Lower lobe of right lung (tissue), 2 donors: Measurements from ENCODE around the gene TMEM120B. TPM values are rescaled to one million over a fixed set of nuclear protein-coding genes. Genes with fewer than 3 reads are reported as not detected.

ENCODE experiments used
- ATAC-seq, 2 donors: fragments of 200-7000 bp; cut with Tn5 transposase; one replicate each; pipeline ENCODE4 v1.9.1; 2020 to 2022; ENCODE audit warnings: mild to moderate bottlenecking in 2 of 2, moderate library complexity in 2 of 2
- DNase-seq: peaks from one replicate; pipeline ENCODE4 v3.0.0-alpha.2; 2020
- H3K27ac ChIP-seq: fragments of 200-600 bp; one replicate; pipeline ENCODE4 v1.8.0; 2022
- H3K27me3 ChIP-seq: fragments of 200-600 bp; one replicate; pipeline ENCODE4 v1.8.0; 2022; ENCODE audit warnings: low read depth
- H3K36me3 ChIP-seq: fragments of 200-600 bp; one replicate; pipeline ENCODE4 v1.8.0; 2022; ENCODE audit warnings: mild to moderate bottlenecking
- H3K4me1 ChIP-seq: fragments of 200-600 bp; one replicate; pipeline ENCODE4 v1.8.0; 2022
- H3K4me3 ChIP-seq: fragments of 200-600 bp; one replicate; pipeline ENCODE4 v1.8.0; 2022; ENCODE audit warnings: mild to moderate bottlenecking
- H3K9me3 ChIP-seq: fragments of 200-600 bp; one replicate; pipeline ENCODE4 v1.8.0; 2022
- CTCF ChIP-seq: fragments of 200-600 bp; IDR thresholded peaks from one replicate; pipeline ENCODE4 v1.8.0; 2022; ENCODE audit warnings: antibody characterized with exemption, mild to moderate bottlenecking
- intact Hi-C: fragments of 100-400 bp; cut with DNase I; formaldehyde crosslinking; loops from one replicate; pipeline ENCODE4 v1.11.0; 2022
- total RNA-seq: library from RNA; stranded (reverse); fragmentation: NEBNext Ultra II Directional; extraction: Animal tissue kit (Norgen Biotek cat#: 25700); gene quantifications from one replicate; pipeline ENCODE4 v1.2.1, GENCODE V29; 2021
- donor health status: DM: no; HTN: yes; CAD: no; lungs with severe emphysema.

The TMEM120B gene
- total RNA-seq, 1 donor from 2014 or later = 13.4 TPM

GRCh38 chr12:121802843-121803698 is 90.5 kb downstream of the TMEM120B start:
- Histone ChIP-seq H3K36me3 (peaks cover 22% of the 10 kb centered on the region), H3K27ac (peak overlapping the region; percentile 100), H3K27me3 (no peaks in the 10 kb centered on the region), H3K4me3 (peak overlapping the region; percentile 85), H3K4me1 (peaks cover 43% of the 10 kb centered on the region), H3K9me3 (no peaks in the 10 kb centered on the region)
- TF ChIP-seq CTCF = no peak
- ATAC-seq = peak; percentile 69 to 74
- intact Hi-C loops = no loop called here
- peak; percentile 94 for DNase-seq

GRCh38 chr12:121803861-121804416 is 91.4 kb downstream of the TMEM120B start, which contains the start of gene SETD1B:
Gene SETD1B, plus strand, starts transcription at chr12:121804009. Its CDS starts 729 bp downstream, at chr12:121804738.
- no peak for TF ChIP-seq CTCF
- peaks cover 34% of the 10 kb centered on the region for H3K4me1 ChIP-seq
- ATAC-seq = peak; percentile 9 to 32
- H3K27ac ChIP-seq = peak within 1 kb of the TSS; percentile 100
- peak within 1 kb of the TSS; percentile 85 for H3K4me3 ChIP-seq
- H3K36me3 ChIP-seq = peaks cover 21% of the 10 kb centered on the region
- intact Hi-C loops = no loop called here
- no peaks in the 10 kb centered on the region for H3K27me3 ChIP-seq
- H3K9me3 ChIP-seq = no peaks in the 10 kb centered on the region
- peak; percentile 77 for DNase-seq

GRCh38 chr12:121804417-121805111 is 92.0 kb downstream of the TMEM120B start:
- no peaks in the 10 kb centered on the region for H3K9me3 ChIP-seq
- no peaks in the 10 kb centered on the region for H3K27me3 ChIP-seq
- H3K4me1 ChIP-seq = peaks cover 28% of the 10 kb centered on the region
- peaks cover 27% of the 10 kb centered on the region for H3K36me3 ChIP-seq
- no peak for DNase-seq
- H3K27ac ChIP-seq = peak overlapping the region; percentile 100
- intact Hi-C loops = no loop called here
- peak overlapping the region; percentile 85 for H3K4me3 ChIP-seq
- no peak for TF ChIP-seq CTCF
- ATAC-seq = no peak

- peak overlapping the region; percentile 100 for H3K27ac ChIP-seq
- peaks cover 30% of the 10 kb centered on the region for H3K4me1 ChIP-seq
Observed at GRCh38 chr12:121805171-121806008, 92.8 kb downstream of the TMEM120B start.

More at GRCh38 chr12:121805171-121806008, 92.8 kb downstream of the TMEM120B start:
- no peak for TF ChIP-seq CTCF
- Histone ChIP-seq H3K4me3 (peak overlapping the region; percentile 85), H3K27me3 (no peaks in the 10 kb centered on the region), H3K36me3 (peaks cover 35% of the 10 kb centered on the region), H3K9me3 (no peaks in the 10 kb centered on the region)
- ATAC-seq (no peak), DNase-seq (no peak)
- intact Hi-C loops = no loop called here
